ENCODE measurements around the gene VIPR2. TPM values are rescaled to one million over a fixed set of nuclear protein-coding genes. Genes with fewer than 3 reads are reported as not detected.

VIPR2 gene
- total and polyA plus RNA-seq, 2 experiments from 2014 or later = 1.3 to 2.7 TPM

DNA sequence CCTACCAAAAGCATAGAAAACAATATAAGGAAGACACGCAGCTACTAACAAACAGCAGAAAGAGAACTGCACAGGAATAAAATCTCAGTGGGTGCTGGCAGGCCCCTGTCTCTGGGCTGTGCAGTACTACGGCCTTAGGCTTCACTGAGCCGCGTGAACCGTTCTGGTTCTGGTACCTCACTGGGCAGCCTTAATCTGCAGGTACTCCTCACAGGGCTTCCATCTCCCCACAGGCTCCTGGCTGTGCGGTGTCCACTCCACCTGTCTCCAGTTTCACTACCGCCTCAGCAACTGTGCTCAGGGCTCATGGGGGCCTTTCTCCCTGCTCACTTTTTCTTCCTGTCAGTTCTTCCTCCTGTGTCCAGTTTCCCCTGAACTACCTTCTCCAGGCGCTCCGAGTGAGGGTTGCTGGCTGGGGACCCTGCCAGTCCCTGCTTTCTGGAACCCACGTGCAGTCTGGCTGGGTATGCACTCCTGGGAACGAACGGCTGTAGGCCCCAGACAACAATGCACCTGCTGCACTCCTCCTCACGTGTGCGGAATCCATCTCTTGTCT is 75.7 kb downstream of the VIPR2 start (continued):
- TF ChIP-seq, protein P1, sequence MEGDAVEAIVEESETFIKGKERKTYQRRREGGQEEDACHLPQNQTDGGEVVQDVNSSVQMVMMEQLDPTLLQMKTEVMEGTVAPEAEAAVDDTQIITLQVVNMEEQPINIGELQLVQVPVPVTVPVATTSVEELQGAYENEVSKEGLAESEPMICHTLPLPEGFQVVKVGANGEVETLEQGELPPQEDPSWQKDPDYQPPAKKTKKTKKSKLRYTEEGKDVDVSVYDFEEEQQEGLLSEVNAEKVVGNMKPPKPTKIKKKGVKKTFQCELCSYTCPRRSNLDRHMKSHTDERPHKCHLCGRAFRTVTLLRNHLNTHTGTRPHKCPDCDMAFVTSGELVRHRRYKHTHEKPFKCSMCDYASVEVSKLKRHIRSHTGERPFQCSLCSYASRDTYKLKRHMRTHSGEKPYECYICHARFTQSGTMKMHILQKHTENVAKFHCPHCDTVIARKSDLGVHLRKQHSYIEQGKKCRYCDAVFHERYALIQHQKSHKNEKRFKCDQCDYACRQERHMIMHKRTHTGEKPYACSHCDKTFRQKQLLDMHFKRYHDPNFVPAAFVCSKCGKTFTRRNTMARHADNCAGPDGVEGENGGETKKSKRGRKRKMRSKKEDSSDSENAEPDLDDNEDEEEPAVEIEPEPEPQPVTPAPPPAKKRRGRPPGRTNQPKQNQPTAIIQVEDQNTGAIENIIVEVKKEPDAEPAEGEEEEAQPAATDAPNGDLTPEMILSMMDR (conservative IDR thresholded peaks at IDR 0.05; ENCODE audit: low read depth in 2 of 2) = no peak
- no peak for TF ChIP-seq CREB1 (CRISPR knock-in tag; IDR thresholded peaks at IDR 0.05; ENCODE audit: low read depth)

GRCh38 chr7:159068488-159068811 is 76.2 kb downstream of the VIPR2 start:
- H3K27ac Mint-ChIP-seq = no peak overlapping the region
- DNase-seq (ENCODE audit: low spot score) = no peak
- TF ChIP-seq JUNB (IDR thresholded peaks at IDR 0.05; ENCODE audit: unreplicated experiment) = no peak
- TF ChIP-seq POLR2AphosphoS5 (IDR thresholded peaks at IDR 0.05; ENCODE audit: low read depth) = no peak
- TF ChIP-seq, protein P1 (conservative IDR thresholded peaks at IDR 0.05; ENCODE audit: low read depth in 2 of 2) = no peak
- TF ChIP-seq STAT1 (IDR thresholded peaks at IDR 0.05; ENCODE audit: unreplicated experiment) = no peak
- TF ChIP-seq, protein P2, sequence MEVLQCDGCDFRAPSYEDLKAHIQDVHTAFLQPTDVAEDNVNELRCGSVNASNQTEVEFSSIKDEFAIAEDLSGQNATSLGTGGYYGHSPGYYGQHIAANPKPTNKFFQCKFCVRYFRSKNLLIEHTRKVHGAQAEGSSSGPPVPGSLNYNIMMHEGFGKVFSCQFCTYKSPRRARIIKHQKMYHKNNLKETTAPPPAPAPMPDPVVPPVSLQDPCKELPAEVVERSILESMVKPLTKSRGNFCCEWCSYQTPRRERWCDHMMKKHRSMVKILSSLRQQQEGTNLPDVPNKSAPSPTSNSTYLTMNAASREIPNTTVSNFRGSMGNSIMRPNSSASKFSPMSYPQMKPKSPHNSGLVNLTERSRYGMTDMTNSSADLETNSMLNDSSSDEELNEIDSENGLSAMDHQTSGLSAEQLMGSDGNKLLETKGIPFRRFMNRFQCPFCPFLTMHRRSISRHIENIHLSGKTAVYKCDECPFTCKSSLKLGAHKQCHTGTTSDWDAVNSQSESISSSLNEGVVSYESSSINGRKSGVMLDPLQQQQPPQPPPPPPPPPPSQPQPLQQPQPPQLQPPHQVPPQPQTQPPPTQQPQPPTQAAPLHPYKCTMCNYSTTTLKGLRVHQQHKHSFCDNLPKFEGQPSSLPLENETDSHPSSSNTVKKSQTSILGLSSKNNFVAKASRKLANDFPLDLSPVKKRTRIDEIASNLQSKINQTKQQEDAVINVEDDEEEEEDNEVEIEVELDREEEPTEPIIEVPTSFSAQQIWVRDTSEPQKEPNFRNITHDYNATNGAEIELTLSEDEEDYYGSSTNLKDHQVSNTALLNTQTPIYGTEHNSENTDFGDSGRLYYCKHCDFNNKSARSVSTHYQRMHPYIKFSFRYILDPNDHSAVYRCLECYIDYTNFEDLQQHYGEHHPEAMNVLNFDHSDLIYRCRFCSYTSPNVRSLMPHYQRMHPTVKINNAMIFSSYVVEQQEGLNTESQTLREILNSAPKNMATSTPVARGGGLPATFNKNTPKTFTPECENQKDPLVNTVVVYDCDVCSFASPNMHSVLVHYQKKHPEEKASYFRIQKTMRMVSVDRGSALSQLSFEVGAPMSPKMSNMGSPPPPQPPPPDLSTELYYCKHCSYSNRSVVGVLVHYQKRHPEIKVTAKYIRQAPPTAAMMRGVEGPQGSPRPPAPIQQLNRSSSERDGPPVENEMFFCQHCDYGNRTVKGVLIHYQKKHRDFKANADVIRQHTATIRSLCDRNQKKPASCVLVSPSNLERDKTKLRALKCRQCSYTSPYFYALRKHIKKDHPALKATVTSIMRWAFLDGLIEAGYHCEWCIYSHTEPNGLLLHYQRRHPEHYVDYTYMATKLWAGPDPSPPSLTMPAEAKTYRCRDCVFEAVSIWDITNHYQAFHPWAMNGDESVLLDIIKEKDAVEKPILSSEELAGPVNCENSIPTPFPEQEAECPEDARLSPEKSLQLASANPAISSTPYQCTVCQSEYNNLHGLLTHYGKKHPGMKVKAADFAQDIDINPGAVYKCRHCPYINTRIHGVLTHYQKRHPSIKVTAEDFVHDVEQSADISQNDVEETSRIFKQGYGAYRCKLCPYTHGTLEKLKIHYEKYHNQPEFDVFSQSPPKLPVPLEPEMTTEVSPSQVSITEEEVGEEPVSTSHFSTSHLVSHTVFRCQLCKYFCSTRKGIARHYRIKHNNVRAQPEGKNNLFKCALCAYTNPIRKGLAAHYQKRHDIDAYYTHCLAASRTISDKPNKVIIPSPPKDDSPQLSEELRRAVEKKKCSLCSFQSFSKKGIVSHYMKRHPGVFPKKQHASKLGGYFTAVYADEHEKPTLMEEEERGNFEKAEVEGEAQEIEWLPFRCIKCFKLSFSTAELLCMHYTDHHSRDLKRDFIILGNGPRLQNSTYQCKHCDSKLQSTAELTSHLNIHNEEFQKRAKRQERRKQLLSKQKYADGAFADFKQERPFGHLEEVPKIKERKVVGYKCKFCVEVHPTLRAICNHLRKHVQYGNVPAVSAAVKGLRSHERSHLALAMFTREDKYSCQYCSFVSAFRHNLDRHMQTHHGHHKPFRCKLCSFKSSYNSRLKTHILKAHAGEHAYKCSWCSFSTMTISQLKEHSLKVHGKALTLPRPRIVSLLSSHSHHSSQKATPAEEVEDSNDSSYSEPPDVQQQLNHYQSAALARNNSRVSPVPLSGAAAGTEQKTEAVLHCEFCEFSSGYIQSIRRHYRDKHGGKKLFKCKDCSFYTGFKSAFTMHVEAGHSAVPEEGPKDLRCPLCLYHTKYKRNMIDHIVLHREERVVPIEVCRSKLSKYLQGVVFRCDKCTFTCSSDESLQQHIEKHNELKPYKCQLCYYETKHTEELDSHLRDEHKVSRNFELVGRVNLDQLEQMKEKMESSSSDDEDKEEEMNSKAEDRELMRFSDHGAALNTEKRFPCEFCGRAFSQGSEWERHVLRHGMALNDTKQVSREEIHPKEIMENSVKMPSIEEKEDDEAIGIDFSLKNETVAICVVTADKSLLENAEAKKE (CRISPR knock-in tag; IDR thresholded peaks at IDR 0.05) = no peak
- TF ChIP-seq, protein P3, sequence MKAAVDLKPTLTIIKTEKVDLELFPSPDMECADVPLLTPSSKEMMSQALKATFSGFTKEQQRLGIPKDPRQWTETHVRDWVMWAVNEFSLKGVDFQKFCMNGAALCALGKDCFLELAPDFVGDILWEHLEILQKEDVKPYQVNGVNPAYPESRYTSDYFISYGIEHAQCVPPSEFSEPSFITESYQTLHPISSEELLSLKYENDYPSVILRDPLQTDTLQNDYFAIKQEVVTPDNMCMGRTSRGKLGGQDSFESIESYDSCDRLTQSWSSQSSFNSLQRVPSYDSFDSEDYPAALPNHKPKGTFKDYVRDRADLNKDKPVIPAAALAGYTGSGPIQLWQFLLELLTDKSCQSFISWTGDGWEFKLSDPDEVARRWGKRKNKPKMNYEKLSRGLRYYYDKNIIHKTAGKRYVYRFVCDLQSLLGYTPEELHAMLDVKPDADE (IDR thresholded peaks at IDR 0.05) = no peak
- no peak for TF ChIP-seq ZNF331 (CRISPR knock-in tag; IDR thresholded peaks at IDR 0.05; ENCODE audit: low read depth)
- TF ChIP-seq NANOG (IDR thresholded peaks at IDR 0.05; ENCODE audit: borderline replicate concordance) = no peak
- no peak for TF ChIP-seq ZNF114 (CRISPR knock-in tag; IDR thresholded peaks at IDR 0.05)
- TF ChIP-seq EZH2 (IDR thresholded peaks at IDR 0.05; ENCODE audit: low read depth, unreplicated experiment) = no peak
- TF ChIP-seq EZH2phosphoT487 (IDR thresholded peaks at IDR 0.05; ENCODE audit: unreplicated experiment) = no peak
- TF ChIP-seq CREB1 (CRISPR knock-in tag; IDR thresholded peaks at IDR 0.05; ENCODE audit: low read depth) = no peak

More at GRCh38 chr7:159068488-159068811, 76.2 kb downstream of the VIPR2 start:
- H3K4me2 ChIP-seq = no peak overlapping the region
- H3K36me3 ChIP-seq (ENCODE audit: insufficient read depth) = no peaks in the 10 kb centered on the region
- H3K9me2 ChIP-seq (ENCODE audit: insufficient read depth) = no peaks in the 10 kb centered on the region
- no peak overlapping the region; the same call in 1 of the 2 replicates for H2AFZ ChIP-seq
- ATAC-seq = no peak
- peaks cover 8% of the 10 kb centered on the region; the same call in 2 of the 3 replicates for H3K36me3 Mint-ChIP-seq (ENCODE audit: low read depth)
- H3K4me3 ChIP-seq = no peak overlapping the region
- peaks cover 56% of the 10 kb centered on the region for H3K9me3 Mint-ChIP-seq
- peaks cover 7% of the 10 kb centered on the region for H3K27me3 Mint-ChIP-seq (ENCODE audit: insufficient read depth, low read depth, poor library complexity)
- H3K27me3 ChIP-seq (ENCODE audit: insufficient read depth) = no peaks in the 10 kb centered on the region
- no peak overlapping the region for H3K4me3 Mint-ChIP-seq
- no peaks in the 10 kb centered on the region for H3K4me1 Mint-ChIP-seq
- no peaks in the 10 kb centered on the region for H3K79me2 ChIP-seq (replicated peaks; ENCODE audit: insufficient read depth)
- no peak overlapping the region for H3K27ac ChIP-seq (ENCODE audit: low read depth)
- H4K20me1 ChIP-seq (replicated peaks; ENCODE audit: insufficient read depth) = no peaks in the 10 kb centered on the region
- no peaks in the 10 kb centered on the region for H3F3A ChIP-seq (replicated peaks; ENCODE audit: low read depth)
- H3K4me1 ChIP-seq (ENCODE audit: insufficient read depth) = no peaks in the 10 kb centered on the region

Data from GM23338 (cell line).